ENCODE data around the gene CDH23.

Gene CDH23

DNA sequence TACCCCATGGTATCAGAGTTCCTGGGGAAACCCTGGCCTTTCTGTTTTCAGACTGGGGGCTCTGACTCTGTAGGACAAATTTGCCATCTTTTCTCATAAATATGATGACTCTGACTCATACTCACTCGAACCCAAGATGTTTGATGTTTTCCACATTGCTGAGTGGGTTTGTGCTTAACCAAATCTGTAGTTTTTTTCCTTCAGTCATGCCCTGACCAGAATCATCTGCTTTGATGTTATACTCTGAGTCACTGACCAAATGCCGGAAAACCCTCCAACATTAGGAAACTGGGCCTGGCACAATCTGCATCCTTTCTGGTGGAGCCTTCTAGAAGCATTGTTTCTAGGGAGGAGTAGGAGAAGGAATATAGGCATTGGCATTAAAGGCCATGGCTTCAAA, 204.1 kb downstream of the CDH23 start:
- H3K27ac Mint-ChIP-seq: no peak overlapping the region
- DNase-seq: no peak
- no peak overlapping the region for H3K4me3 Mint-ChIP-seq
- H3K36me3 Mint-ChIP-seq (ENCODE audit: low read depth): no peaks in the 10 kb centered on the region
- peaks cover 45% of the 10 kb centered on the region for H3K4me1 Mint-ChIP-seq
- H3K9me3 Mint-ChIP-seq: no peaks in the 10 kb centered on the region
- peaks cover 13% of the 10 kb centered on the region for H3K27me3 Mint-ChIP-seq (ENCODE audit: low read depth, poor library complexity)
- TF ChIP-seq, protein P1, sequence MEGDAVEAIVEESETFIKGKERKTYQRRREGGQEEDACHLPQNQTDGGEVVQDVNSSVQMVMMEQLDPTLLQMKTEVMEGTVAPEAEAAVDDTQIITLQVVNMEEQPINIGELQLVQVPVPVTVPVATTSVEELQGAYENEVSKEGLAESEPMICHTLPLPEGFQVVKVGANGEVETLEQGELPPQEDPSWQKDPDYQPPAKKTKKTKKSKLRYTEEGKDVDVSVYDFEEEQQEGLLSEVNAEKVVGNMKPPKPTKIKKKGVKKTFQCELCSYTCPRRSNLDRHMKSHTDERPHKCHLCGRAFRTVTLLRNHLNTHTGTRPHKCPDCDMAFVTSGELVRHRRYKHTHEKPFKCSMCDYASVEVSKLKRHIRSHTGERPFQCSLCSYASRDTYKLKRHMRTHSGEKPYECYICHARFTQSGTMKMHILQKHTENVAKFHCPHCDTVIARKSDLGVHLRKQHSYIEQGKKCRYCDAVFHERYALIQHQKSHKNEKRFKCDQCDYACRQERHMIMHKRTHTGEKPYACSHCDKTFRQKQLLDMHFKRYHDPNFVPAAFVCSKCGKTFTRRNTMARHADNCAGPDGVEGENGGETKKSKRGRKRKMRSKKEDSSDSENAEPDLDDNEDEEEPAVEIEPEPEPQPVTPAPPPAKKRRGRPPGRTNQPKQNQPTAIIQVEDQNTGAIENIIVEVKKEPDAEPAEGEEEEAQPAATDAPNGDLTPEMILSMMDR (IDR thresholded peaks at IDR 0.05): no peak

DNA sequence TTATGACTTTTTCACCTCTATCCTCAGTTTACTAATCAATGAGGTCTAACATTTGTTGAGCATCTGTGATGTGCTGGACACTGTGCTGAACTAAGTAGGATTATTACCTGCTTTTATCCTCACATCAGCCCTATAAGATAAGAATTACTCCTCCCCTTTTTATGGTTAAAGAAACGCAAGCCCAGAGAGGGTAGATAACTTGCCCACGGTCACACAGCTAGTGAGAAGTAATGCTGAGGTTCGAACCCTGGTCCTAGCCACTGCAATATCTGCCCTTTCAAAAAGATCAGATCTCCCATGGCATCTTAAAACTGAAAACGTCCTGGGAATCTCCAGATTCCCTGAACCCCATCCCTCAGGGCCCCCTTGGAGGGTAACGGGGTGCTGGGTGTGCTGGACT, 204.6 kb downstream of the CDH23 start:
- no peak overlapping the region for H3K4me3 Mint-ChIP-seq
- DNase-seq: no peak
- H3K27me3 Mint-ChIP-seq (ENCODE audit: low read depth, poor library complexity): peaks cover 13% of the 10 kb centered on the region
- H3K4me1 Mint-ChIP-seq: peaks cover 45% of the 10 kb centered on the region
- TF ChIP-seq, protein P1 (IDR thresholded peaks at IDR 0.05): no peak
- H3K27ac Mint-ChIP-seq: no peak overlapping the region
- no peaks in the 10 kb centered on the region for H3K36me3 Mint-ChIP-seq (ENCODE audit: low read depth)
- no peaks in the 10 kb centered on the region for H3K9me3 Mint-ChIP-seq

DNA sequence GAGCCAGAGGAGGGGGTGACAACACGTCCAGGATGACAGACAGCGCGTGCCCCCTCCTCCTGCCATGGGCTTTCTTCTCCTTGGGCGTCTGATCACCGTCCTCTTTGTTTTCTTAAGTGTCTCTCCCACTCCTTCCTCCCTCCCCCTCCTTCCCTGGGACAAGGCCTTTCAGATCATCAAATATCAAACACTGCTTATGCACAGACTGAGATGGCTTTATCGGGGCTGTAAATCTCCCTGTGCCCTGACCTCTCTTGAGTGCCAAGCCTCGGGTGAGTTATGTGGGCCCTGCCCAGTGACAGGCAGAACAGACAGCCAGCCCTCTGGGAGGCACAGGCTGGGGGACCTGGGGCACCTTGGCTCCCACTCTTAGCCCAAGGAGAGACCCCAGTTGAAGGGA, 206.4 kb downstream of the CDH23 start:
- Mint-ChIP-seq H3K4me3 (no peak overlapping the region), H3K27me3 (ENCODE audit: low read depth, poor library complexity) (peaks cover 14% of the 10 kb centered on the region), H3K9me3 (no peaks in the 10 kb centered on the region), H3K4me1 (peaks cover 34% of the 10 kb centered on the region), H3K36me3 (ENCODE audit: low read depth) (no peaks in the 10 kb centered on the region), H3K27ac (no peak overlapping the region)
- no peak for DNase-seq
- TF ChIP-seq, protein P1 (IDR thresholded peaks at IDR 0.05): no peak

DNA sequence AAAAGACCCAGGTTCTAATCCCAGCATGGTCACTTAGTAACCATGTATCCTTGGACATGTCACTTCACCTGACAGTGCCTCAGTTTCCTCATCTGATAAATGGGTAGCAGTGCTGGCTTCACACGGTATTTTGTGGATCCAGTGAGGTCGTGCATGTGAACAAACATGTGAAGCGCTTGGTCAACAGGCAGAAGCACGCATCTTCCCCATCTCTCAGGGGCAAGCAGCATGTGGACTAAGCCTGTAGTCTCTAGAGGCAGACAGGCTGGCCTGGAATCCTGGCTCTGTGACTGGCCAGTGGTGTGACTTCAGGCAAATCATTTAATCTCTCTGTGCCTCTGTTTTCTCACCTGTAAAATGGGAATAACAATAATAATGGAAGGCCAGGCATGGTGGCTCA, 207.0 kb downstream of the CDH23 start:
- H3K27ac Mint-ChIP-seq: no peak overlapping the region
- no peaks in the 10 kb centered on the region for H3K9me3 Mint-ChIP-seq
- TF ChIP-seq, protein P1 (IDR thresholded peaks at IDR 0.05): no peak
- no peaks in the 10 kb centered on the region for H3K36me3 Mint-ChIP-seq (ENCODE audit: low read depth)
- peaks cover 17% of the 10 kb centered on the region for H3K27me3 Mint-ChIP-seq (ENCODE audit: low read depth, poor library complexity)
- no peak for DNase-seq
- peaks cover 34% of the 10 kb centered on the region for H3K4me1 Mint-ChIP-seq
- H3K4me3 Mint-ChIP-seq: no peak overlapping the region

DNA sequence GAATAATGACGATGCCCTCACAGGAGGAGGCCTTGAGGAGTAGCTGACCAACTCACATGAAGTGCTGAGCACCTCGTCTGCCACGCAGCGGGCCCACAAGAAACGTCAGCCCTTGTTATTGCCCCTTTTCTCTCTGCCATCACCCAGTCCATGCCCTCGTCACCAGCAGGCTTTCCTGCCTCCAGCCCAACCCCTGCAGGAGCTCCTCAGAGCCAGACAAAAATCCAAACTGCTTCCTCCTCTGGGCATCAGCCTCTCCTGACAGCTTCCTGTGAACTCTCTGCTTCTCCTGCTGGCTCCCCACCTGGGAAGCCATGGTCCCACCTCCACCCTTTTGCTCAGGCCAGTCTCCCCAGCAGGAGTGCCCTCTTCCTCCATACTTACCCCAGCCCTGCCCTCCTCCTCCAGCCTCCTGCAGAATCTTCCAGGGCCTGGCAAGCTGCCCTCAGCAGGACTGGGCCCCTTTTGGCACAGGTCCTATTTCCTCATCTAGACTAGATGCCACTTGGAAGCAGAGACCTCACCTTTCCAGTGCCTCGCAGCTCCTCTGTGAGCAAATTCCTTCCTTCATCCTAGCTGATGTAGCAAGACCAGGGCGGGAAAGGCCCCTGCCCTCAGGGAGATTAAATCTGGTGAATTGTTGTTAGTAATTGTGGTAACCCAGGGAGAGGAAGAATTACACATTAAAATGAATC, 207.8 kb downstream of the CDH23 start:
- Mint-ChIP-seq H3K4me1 (peaks cover 35% of the 10 kb centered on the region), H3K27ac (peak overlapping the region; percentile 90), H3K36me3 (ENCODE audit: low read depth) (no peaks in the 10 kb centered on the region), H3K4me3 (no peak overlapping the region), H3K27me3 (ENCODE audit: low read depth, poor library complexity) (peaks cover 17% of the 10 kb centered on the region), H3K9me3 (no peaks in the 10 kb centered on the region)
- no peak for DNase-seq
- TF ChIP-seq, protein P1 (IDR thresholded peaks at IDR 0.05): no peak
